KMS-11 (cell line): ENCODE results near the gene KIAA1755.

Experiments used
- H2AFZ ChIP-seq: fragments of 200-600 bp; sonication (generic); 2 replicates; pipeline ENCODE4 v1.6.1; 2016; ENCODE audit warnings: antibody characterized with exemption, mixed run types, low read depth
- H3K27ac ChIP-seq: fragments of 200-600 bp; sonication (generic); 2 replicates; pipeline ENCODE4 v1.6.1; 2016; ENCODE audit warnings: mild to moderate bottlenecking, mixed run types
- H3K27me3 ChIP-seq: fragments of 200-600 bp; sonication (generic); 2 replicates; pipeline ENCODE4 v1.6.1; 2017; ENCODE audit warnings: mild to moderate bottlenecking, low read depth, mixed run types, moderate library complexity; ENCODE audit not compliant: insufficient read depth
- H3K36me3 ChIP-seq: fragments of 200-600 bp; sonication (generic); 2 replicates; pipeline ENCODE4 v1.6.1; 2017; ENCODE audit warnings: mild to moderate bottlenecking, mixed run types; ENCODE audit not compliant: insufficient read depth
- H3K4me1 ChIP-seq: fragments of 200-600 bp; sonication (generic); 2 replicates; pipeline ENCODE4 v1.6.1; 2016; ENCODE audit warnings: mild to moderate bottlenecking, low read depth, mixed run types; ENCODE audit not compliant: poor library complexity, severe bottlenecking
- H3K4me2 ChIP-seq: fragments of 200-600 bp; sonication (generic); 2 replicates; pipeline ENCODE4 v1.7.0; 2016; ENCODE audit warnings: mild to moderate bottlenecking, mixed run types
- H3K4me3 ChIP-seq: fragments of 200-600 bp; sonication (generic); IDR thresholded peaks from 2 replicates; pipeline ENCODE4 v1.6.1; 2017; ENCODE audit warnings: low read depth, low read length, mixed read lengths; ENCODE audit not compliant: insufficient read depth
- H3K79me2 ChIP-seq: fragments of 200-600 bp; sonication (generic); 2 replicates; pipeline ENCODE4 v1.6.1; 2016; ENCODE audit warnings: low read depth, mixed run types; ENCODE audit not compliant: insufficient read depth
- H3K9ac ChIP-seq: fragments of 200-600 bp; sonication (generic); 2 replicates; pipeline ENCODE4 v1.6.1; 2016; ENCODE audit warnings: mild to moderate bottlenecking, mixed run types
- H4K20me1 ChIP-seq: fragments of 200-600 bp; sonication (generic); 2 replicates; pipeline ENCODE4 v1.6.1; 2016; ENCODE audit warnings: mild to moderate bottlenecking, mixed run types; ENCODE audit not compliant: insufficient read depth
- TF ChIP-seq, protein P1 (sequence below): fragments of 200-600 bp; sonication (generic); conservative IDR thresholded peaks from 2 replicates; pipeline ENCODE4 v1.6.1; 2017; ENCODE audit warnings: low read depth, mild to moderate bottlenecking, antibody characterized with exemption, low read length, moderate library complexity, mixed read lengths

Gene KIAA1755

DNA sequence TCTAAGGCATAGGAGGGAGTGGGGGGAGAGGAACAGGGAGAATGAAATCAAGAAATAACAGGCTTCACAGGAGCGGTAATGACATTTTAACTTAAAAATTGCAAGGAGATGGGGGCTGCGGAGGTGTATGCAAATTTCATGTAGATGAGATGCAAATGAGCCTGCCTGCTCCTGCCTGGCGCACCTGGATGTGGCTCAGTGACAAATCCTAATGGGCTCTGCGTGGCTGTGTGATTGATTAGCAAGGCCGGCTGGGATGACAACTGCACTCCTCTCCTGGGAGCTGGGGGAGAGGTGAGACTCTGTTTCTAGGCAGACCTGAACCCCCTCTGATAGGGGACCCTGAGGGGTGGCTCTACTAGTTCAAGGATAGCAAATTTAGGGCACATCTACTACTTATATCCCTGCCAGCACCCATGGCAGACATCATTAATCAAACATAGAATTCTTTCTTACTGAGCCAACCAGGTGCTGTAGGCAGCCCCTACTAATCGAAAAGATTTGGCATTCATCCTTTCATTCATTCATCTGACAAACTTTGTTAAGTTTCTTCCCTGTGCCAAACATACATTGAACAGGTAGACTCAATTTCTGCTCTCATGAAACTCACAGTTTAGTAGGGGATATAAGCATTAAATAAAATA lies 57.1 kb downstream of the KIAA1755 start:
- H3K27ac ChIP-seq: no peak overlapping the region
- H3K4me1 ChIP-seq: no peaks in the 10 kb centered on the region
- no peaks in the 10 kb centered on the region for H3K36me3 ChIP-seq
- no peak overlapping the region for H3K9ac ChIP-seq
- no peaks in the 10 kb centered on the region for H4K20me1 ChIP-seq
- no peak overlapping the region for H3K4me3 ChIP-seq
- H3K4me2 ChIP-seq: no peak overlapping the region
- TF ChIP-seq, protein P1, sequence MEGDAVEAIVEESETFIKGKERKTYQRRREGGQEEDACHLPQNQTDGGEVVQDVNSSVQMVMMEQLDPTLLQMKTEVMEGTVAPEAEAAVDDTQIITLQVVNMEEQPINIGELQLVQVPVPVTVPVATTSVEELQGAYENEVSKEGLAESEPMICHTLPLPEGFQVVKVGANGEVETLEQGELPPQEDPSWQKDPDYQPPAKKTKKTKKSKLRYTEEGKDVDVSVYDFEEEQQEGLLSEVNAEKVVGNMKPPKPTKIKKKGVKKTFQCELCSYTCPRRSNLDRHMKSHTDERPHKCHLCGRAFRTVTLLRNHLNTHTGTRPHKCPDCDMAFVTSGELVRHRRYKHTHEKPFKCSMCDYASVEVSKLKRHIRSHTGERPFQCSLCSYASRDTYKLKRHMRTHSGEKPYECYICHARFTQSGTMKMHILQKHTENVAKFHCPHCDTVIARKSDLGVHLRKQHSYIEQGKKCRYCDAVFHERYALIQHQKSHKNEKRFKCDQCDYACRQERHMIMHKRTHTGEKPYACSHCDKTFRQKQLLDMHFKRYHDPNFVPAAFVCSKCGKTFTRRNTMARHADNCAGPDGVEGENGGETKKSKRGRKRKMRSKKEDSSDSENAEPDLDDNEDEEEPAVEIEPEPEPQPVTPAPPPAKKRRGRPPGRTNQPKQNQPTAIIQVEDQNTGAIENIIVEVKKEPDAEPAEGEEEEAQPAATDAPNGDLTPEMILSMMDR: no peak
- H3K79me2 ChIP-seq: no peaks in the 10 kb centered on the region
- no peak overlapping the region for H2AFZ ChIP-seq
- no peaks in the 10 kb centered on the region for H3K27me3 ChIP-seq

DNA sequence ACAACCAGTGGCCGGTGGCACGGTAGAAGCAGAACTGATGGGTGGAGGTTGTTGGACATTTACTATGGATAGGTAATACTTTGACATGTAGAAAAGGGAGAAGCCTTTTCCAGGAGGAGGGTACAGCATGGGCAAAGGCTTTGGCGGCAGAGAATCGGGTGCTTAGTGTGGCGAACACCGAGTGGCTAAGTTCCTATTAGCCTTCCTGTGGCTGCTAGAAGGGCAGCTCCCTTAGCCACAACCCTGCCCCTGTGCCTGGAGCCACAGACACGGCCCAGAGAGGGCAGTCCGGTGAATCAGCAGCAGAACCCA lies 57.6 kb downstream of the KIAA1755 start:
- no peaks in the 10 kb centered on the region for H3K79me2 ChIP-seq
- H3K4me3 ChIP-seq: no peak overlapping the region
- H3K9ac ChIP-seq: no peak overlapping the region
- H4K20me1 ChIP-seq: no peaks in the 10 kb centered on the region
- H3K4me2 ChIP-seq: no peak overlapping the region
- H2AFZ ChIP-seq: no peak overlapping the region
- no peak overlapping the region for H3K27ac ChIP-seq
- H3K27me3 ChIP-seq: no peaks in the 10 kb centered on the region
- no peaks in the 10 kb centered on the region for H3K4me1 ChIP-seq
- TF ChIP-seq, protein P1: no peak
- no peaks in the 10 kb centered on the region for H3K36me3 ChIP-seq

DNA sequence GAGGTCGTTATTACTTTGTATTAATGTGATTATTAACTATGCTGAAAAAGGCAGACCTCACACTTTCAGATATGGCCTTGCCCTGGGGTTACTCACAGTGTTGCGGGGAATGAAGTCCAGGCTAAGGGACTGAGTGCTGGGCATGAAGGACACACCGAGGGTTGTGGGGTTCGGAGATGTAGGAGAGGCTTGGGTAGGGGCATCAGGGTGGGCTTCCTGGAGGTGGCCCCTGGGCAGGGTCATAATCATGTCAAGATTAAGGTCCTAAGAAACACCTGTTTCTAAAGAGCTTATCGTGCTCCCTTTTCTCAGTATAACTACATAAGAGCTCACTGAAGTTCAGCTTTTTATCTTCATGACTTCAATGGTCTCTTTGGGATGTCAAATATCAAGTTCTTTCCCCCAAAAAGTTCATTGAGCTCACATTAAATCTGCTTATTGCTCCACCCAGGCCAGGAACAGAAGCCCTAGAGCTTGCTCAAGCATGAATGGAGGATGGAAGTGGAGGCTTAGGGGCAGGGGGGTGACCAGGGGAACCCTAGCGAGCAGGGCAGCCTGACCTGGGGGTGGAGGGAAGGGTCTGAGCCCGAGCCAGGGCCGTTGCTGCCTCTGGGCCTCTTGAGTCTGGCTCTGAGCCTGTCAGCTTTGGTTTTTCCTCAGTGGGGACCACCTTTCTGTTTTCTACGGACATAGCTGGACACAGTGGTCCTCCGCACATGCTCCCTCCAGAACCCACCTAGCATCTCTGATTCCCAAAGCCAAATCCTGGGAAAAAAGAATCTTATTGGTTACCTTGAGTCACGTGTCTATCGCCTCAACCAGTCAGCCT lies 58.2 kb downstream of the KIAA1755 start:
- no peak overlapping the region for H3K4me2 ChIP-seq
- TF ChIP-seq, protein P1: no peak
- H2AFZ ChIP-seq: no peak overlapping the region
- H3K9ac ChIP-seq: no peak overlapping the region
- no peaks in the 10 kb centered on the region for H3K79me2 ChIP-seq
- no peak overlapping the region for H3K27ac ChIP-seq
- H3K27me3 ChIP-seq: no peaks in the 10 kb centered on the region
- no peaks in the 10 kb centered on the region for H4K20me1 ChIP-seq
- no peaks in the 10 kb centered on the region for H3K36me3 ChIP-seq
- no peaks in the 10 kb centered on the region for H3K4me1 ChIP-seq
- no peak overlapping the region for H3K4me3 ChIP-seq

DNA sequence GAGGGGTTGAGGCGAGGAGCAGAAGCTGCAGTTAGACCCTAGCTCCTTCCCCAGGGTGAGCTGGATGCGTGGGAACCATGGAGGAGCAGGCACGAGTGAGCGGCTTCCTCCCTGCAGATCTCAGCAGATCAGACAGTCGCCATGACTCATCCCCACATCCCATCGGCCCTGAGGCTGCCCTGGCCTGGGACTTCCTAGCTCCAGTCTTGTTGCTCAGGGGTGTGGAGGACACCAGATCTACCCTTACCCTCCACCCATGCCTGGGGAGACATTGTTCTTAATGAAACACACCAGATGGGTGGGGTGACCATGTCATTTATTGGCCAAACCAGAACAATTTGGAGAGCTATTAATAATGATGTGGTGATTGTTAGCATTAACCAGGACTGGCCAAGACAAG lies 59.2 kb downstream of the KIAA1755 start:
- Histone ChIP-seq H3K27me3 (no peaks in the 10 kb centered on the region), H3K4me1 (no peaks in the 10 kb centered on the region), H3K36me3 (no peaks in the 10 kb centered on the region), H3K27ac (no peak overlapping the region), H3K4me2 (no peak overlapping the region), H3K4me3 (no peak overlapping the region), H2AFZ (no peak overlapping the region), H4K20me1 (no peaks in the 10 kb centered on the region), H3K9ac (no peak overlapping the region), H3K79me2 (no peaks in the 10 kb centered on the region)
- TF ChIP-seq, protein P1: no peak
